SU-DHL-6 (cell line): ENCODE results near the gene OSBPL7.

Experiments
- CTCF ChIP-seq: fragments of 200-600 bp; sonication (generic); IDR thresholded peaks from one replicate; pipeline ENCODE4 v1.5.1; 2017; ENCODE audit warnings: antibody characterized with exemption, mild to moderate bottlenecking, low read length, moderate library complexity; ENCODE audit not compliant: insufficient read depth, poor library complexity, severe bottlenecking
- EZH2phosphoT487 ChIP-seq: fragments of 200-600 bp; sonication (generic), shearing (Covaris generic); conservative IDR thresholded peaks from 2 replicates; pipeline ENCODE4 v1.6.1; 2018; ENCODE audit warnings: mild to moderate bottlenecking, antibody characterized with exemption, low read length, moderate library complexity, mixed read lengths

GRCh38 chr17:47785538-47786123 is 36.0 kb downstream of the OSBPL7 start:
- TF ChIP-seq CTCF (no peak), EZH2phosphoT487 (no peak)
